Brain microvascular endothelial cell (primary cell): ENCODE measurements around the gene TMEM63B.

ENCODE experiments used
- DNase-seq: peaks from one replicate; pipeline ENCODE4 v3.0.0-alpha.2; 2020
- H3K27ac ChIP-seq: fragments of 250-450 bp; sonication (Bioruptor Pico); 2 replicates; pipeline ENCODE4 v1.5.1; 2020; ENCODE audit warnings: mild to moderate bottlenecking, moderate library complexity
- H3K27me3 ChIP-seq: fragments of 250-450 bp; sonication (Bioruptor Pico); replicated peaks from 2 replicates; pipeline ENCODE4 v1.5.1; 2020; ENCODE audit warnings: mild to moderate bottlenecking
- H3K36me3 ChIP-seq: fragments of 250-450 bp; sonication (Bioruptor Pico); replicated peaks from 2 replicates; pipeline ENCODE4 v1.5.1; 2020; ENCODE audit warnings: mild to moderate bottlenecking
- H3K4me3 ChIP-seq: 2 replicates; pipeline ENCODE4 v1.5.1; 2011; ENCODE audit warnings: low read depth, mild to moderate bottlenecking, control low read depth, low read length, moderate library complexity
- CTCF ChIP-seq: IDR thresholded peaks from 2 replicates; pipeline ENCODE4 v1.5.1; 2011; ENCODE audit warnings: low read depth, mild to moderate bottlenecking, moderate library complexity, low read length, control low read depth, inconsistent platforms; ENCODE audit errors: missing control alignments
- in situ Hi-C: cut with HindIII; loops from 2 replicates; pipeline ENCODE4 v1.10.0; 2017; ENCODE audit warnings: low sequenced_read_pairs, low pct_ligation_motif_present

TMEM63B gene

GRCh38 chr6:44133003-44133931, 5.9 kb downstream of the TMEM63B start:
- in situ Hi-C loops, result no loop called here
- TF ChIP-seq CTCF, result no peak
- no peak for DNase-seq
- Histone ChIP-seq H3K36me3 (peaks cover 17% of the 10 kb centered on the region), H3K27ac (no peak overlapping the region), H3K27me3 (no peaks in the 10 kb centered on the region), H3K4me3 (peak overlapping the region; percentile 17)

- Histone ChIP-seq H3K36me3 (peaks cover 19% of the 10 kb centered on the region), H3K27me3 (no peaks in the 10 kb centered on the region), H3K27ac (no peak overlapping the region), H3K4me3 (no peak overlapping the region)
- DNase-seq, result no peak
- no peak for TF ChIP-seq CTCF
- in situ Hi-C loops, result no loop called here
These were observed 6.8 kb downstream of the TMEM63B start for GRCh38 chr6:44133981-44134711.

GRCh38 chr6:44135173-44135758, 7.9 kb downstream of the TMEM63B start:
- Histone ChIP-seq H3K36me3 (peaks cover 30% of the 10 kb centered on the region), H3K27me3 (no peaks in the 10 kb centered on the region), H3K4me3 (no peak overlapping the region), H3K27ac (no peak overlapping the region)
- no peak for TF ChIP-seq CTCF
- DNase-seq, result no peak
- in situ Hi-C loops, result no loop called here

GRCh38 chr6:44135875-44136274, 8.5 kb downstream of the TMEM63B start:
- peak; percentile 30 for TF ChIP-seq CTCF
- H3K27me3 ChIP-seq, result no peaks in the 10 kb centered on the region
- in situ Hi-C loops, result no loop called here
- DNase-seq, result no peak
- H3K27ac ChIP-seq, result no peak overlapping the region
- no peak overlapping the region for H3K4me3 ChIP-seq
- H3K36me3 ChIP-seq, result peaks cover 35% of the 10 kb centered on the region

- Histone ChIP-seq H3K36me3 (peaks cover 37% of the 10 kb centered on the region), H3K4me3 (no peak overlapping the region), H3K27ac (no peak overlapping the region), H3K27me3 (no peaks in the 10 kb centered on the region)
- TF ChIP-seq CTCF, result no peak
- in situ Hi-C loops, result no loop called here
- no peak for DNase-seq
These were observed 11.5 kb downstream of the TMEM63B start for GRCh38 chr6:44138717-44139350.
